Measurements from ENCODE around the gene EIPR1. TPM values are rescaled to one million over a fixed set of nuclear protein-coding genes. Genes with fewer than 3 reads are reported as not detected.

The EIPR1 gene
- total and polyA plus RNA-seq, 4 donors = 12.0 to 26.8 (median 23.4) TPM

DNA sequence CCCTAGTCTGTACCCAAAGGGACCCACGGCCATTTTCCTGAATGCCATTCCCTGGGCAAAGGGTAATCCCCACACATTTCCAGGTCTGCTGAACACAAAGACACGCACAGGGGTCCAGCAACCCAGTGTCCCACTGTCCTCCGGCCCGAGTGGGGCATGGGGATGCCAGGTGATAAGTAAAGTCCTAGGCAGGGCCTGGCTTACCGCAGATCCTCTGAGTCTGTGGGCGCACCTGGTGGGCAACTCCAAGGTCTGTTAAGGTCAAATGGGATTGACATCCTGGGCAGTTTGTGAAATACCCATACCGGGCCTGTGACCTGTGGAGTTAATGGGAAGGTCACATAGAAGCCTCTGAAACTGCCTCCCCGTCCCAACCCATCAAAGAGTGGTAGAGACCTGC lies 116.1 kb downstream of the EIPR1 start:
- H3K27ac ChIP-seq (ENCODE audit: low read depth in 1 of 2, low read length in 1 of 2) = no peak overlapping the region

DNA sequence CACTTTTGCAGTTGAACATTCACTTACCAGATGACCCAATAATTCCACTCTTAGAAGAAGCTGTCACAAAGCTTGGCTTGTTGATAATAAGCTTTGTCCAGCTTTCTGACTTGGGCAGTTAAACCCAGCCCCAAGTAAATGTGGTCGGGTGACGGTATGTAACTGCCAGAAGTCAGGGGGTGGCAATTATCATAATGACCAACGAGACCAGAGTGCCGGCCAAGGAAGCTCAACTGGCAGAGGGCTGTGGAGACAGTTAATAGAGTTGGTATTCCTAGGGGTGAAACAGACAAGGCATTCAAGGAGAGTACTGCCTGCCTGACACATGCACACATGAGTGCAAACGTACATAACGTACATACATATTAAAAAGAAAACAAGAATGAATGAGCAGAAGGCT lies 116.7 kb downstream of the EIPR1 start:
- Histone ChIP-seq H3K27ac (ENCODE audit: low read depth in 1 of 2, low read length in 1 of 2) (no peak overlapping the region), H3K27me3 (ENCODE audit: control insufficient read depth in 3 of 3, insufficient read depth in 3 of 3, low read length in 2 of 3) (no peaks in the 10 kb centered on the region), H3K4me1 (ENCODE audit: control insufficient read depth in 5 of 5, insufficient read depth in 5 of 5, low read length in 5 of 5) (no peaks in the 10 kb centered on the region), H3K9ac (ENCODE audit: insufficient read depth in 1 of 2, low read length in 2 of 2) (no peak overlapping the region), H3K36me3 (ENCODE audit: control insufficient read depth in 4 of 4, insufficient read depth in 4 of 4, low read length in 4 of 4) (peaks cover 0 to 4% (median 0%) of the 10 kb centered on the region in 4 donors), H3K9me3 (ENCODE audit: control insufficient read depth in 4 of 4, insufficient read depth in 3 of 4, low read length in 3 of 4) (no peaks in the 10 kb centered on the region), H3K4me3 (no peak overlapping the region)
- WGBS, 2 donors = 96 to 97% methylated on average over 6 of the region's 6 CpGs
- DNase-seq (no peak), ATAC-seq (ENCODE audit: insufficient read depth, low FRiP score) (no peak)
- TF ChIP-seq, protein P1, sequence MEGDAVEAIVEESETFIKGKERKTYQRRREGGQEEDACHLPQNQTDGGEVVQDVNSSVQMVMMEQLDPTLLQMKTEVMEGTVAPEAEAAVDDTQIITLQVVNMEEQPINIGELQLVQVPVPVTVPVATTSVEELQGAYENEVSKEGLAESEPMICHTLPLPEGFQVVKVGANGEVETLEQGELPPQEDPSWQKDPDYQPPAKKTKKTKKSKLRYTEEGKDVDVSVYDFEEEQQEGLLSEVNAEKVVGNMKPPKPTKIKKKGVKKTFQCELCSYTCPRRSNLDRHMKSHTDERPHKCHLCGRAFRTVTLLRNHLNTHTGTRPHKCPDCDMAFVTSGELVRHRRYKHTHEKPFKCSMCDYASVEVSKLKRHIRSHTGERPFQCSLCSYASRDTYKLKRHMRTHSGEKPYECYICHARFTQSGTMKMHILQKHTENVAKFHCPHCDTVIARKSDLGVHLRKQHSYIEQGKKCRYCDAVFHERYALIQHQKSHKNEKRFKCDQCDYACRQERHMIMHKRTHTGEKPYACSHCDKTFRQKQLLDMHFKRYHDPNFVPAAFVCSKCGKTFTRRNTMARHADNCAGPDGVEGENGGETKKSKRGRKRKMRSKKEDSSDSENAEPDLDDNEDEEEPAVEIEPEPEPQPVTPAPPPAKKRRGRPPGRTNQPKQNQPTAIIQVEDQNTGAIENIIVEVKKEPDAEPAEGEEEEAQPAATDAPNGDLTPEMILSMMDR (IDR thresholded peaks at IDR 0.05; ENCODE audit: control extremely low read depth, extremely low read depth) = no peak

More for the DNA sequence above, 116.1 kb downstream of the EIPR1 start:
- no peak overlapping the region for H3K9ac ChIP-seq (ENCODE audit: insufficient read depth in 1 of 2, low read length in 2 of 2)
- H3K4me3 ChIP-seq = no peak overlapping the region
- TF ChIP-seq, protein P1 (IDR thresholded peaks at IDR 0.05; ENCODE audit: control extremely low read depth, extremely low read depth) = no peak
- WGBS, 2 donors = 98% methylated on average over 8 of the region's 8 CpGs
- no peaks in the 10 kb centered on the region for H3K27me3 ChIP-seq (ENCODE audit: control insufficient read depth in 3 of 3, insufficient read depth in 3 of 3, low read length in 2 of 3)
- H3K36me3 ChIP-seq (ENCODE audit: control insufficient read depth in 4 of 4, insufficient read depth in 4 of 4, low read length in 4 of 4) = peaks cover 0 to 4% (median 0%) of the 10 kb centered on the region in 4 donors
- DNase-seq (no peak), ATAC-seq (ENCODE audit: insufficient read depth, low FRiP score) (no peak)
- H3K9me3 ChIP-seq (ENCODE audit: control insufficient read depth in 4 of 4, insufficient read depth in 3 of 4, low read length in 3 of 4) = no peaks in the 10 kb centered on the region
- H3K4me1 ChIP-seq (ENCODE audit: control insufficient read depth in 5 of 5, insufficient read depth in 5 of 5, low read length in 5 of 5) = no peaks in the 10 kb centered on the region

DNA sequence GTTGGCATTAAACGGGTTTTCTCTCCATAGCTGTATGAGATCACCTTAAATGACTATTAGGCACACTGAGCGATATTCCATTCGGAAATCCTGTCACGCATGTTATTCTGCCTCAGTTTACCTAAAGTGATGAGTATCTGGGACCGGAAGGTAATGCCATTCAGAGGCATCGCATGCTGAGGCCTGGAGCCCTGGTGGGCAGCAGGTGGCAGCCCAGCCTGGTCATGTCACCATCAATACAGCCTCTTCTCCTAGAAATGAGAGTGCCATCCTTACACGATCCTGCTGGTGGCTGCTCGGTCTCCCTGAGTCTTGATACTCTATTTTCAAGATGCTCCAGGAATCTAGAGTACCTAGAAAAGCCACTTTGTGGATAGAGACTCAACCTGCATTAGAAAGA lies 119.8 kb downstream of the EIPR1 start:
- no peak overlapping the region for H3K9ac ChIP-seq (ENCODE audit: insufficient read depth in 1 of 2, low read length in 2 of 2)
- no peak for DNase-seq
- H3K36me3 ChIP-seq (ENCODE audit: control insufficient read depth in 4 of 4, insufficient read depth in 4 of 4, low read length in 4 of 4) = peaks cover 0 to 4% (median 0%) of the 10 kb centered on the region in 4 donors
- no peaks in the 10 kb centered on the region for H3K4me1 ChIP-seq (ENCODE audit: control insufficient read depth in 5 of 5, insufficient read depth in 5 of 5, low read length in 5 of 5)
- peaks cover 0 to 2% (median 0%) of the 10 kb centered on the region in 4 donors for H3K9me3 ChIP-seq (ENCODE audit: control insufficient read depth in 4 of 4, insufficient read depth in 3 of 4, low read length in 3 of 4)
- TF ChIP-seq, protein P1 (IDR thresholded peaks at IDR 0.05; ENCODE audit: control extremely low read depth, extremely low read depth) = no peak
- no peak overlapping the region for H3K4me3 ChIP-seq
- H3K27ac ChIP-seq (ENCODE audit: low read depth in 1 of 2, low read length in 1 of 2) = no peak overlapping the region
- H3K27me3 ChIP-seq (ENCODE audit: control insufficient read depth in 3 of 3, insufficient read depth in 3 of 3, low read length in 2 of 3) = no peaks in the 10 kb centered on the region
- no peak for ATAC-seq (ENCODE audit: insufficient read depth, low FRiP score)
- 94 to 97% methylated on average over 8 of the region's 8 CpGs for WGBS, 2 donors

DNA sequence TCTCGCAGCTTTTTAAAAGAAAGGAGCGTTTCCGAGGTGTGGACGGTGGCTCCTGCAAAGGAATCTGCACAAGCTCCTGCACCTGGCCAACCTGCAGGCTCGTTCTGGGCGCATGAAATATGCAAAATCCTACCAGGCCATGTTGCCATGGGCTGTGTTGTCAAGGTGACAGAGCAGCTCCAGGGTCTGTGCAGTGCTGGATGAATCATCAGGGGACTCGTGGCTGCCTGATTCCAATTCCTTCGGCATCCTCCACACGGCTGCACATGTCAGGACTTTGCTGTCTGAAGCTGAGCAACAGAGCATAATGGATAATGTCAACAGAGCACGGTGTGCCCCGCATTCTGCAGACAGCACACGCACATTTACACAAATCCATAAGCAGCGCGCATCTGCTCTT lies 120.5 kb downstream of the EIPR1 start:
- Histone ChIP-seq H3K4me3 (no peak overlapping the region), H3K27ac (ENCODE audit: low read depth in 1 of 2, low read length in 1 of 2) (no peak overlapping the region), H3K27me3 (ENCODE audit: control insufficient read depth in 3 of 3, insufficient read depth in 3 of 3, low read length in 2 of 3) (no peaks in the 10 kb centered on the region), H3K9me3 (ENCODE audit: control insufficient read depth in 4 of 4, insufficient read depth in 3 of 4, low read length in 3 of 4) (peaks cover 0 to 2% (median 0%) of the 10 kb centered on the region in 4 donors), H3K4me1 (ENCODE audit: control insufficient read depth in 5 of 5, insufficient read depth in 5 of 5, low read length in 5 of 5) (no peaks in the 10 kb centered on the region), H3K36me3 (ENCODE audit: control insufficient read depth in 4 of 4, insufficient read depth in 4 of 4, low read length in 4 of 4) (peaks cover 0 to 4% (median 0%) of the 10 kb centered on the region in 4 donors), H3K9ac (ENCODE audit: insufficient read depth in 1 of 2, low read length in 2 of 2) (no peak overlapping the region)
- TF ChIP-seq, protein P1 (IDR thresholded peaks at IDR 0.05; ENCODE audit: control extremely low read depth, extremely low read depth) = no peak
- ATAC-seq (ENCODE audit: insufficient read depth, low FRiP score) (no peak), DNase-seq (no peak)
- WGBS, 2 donors = 93% methylated on average over 14 of the region's 14 CpGs
